PC-9 (cell line): ENCODE measurements around the gene BRF1.

Experiments
- EZH2 ChIP-seq: fragments of 200-600 bp; sonication (generic); IDR thresholded peaks from 2 replicates; pipeline ENCODE4 v1.8.0; 2017; ENCODE audit warnings: antibody characterized with exemption, low read depth
- TF ChIP-seq, protein P1 (sequence below): fragments of 200-600 bp; sonication (generic); conservative IDR thresholded peaks from 2 replicates; pipeline ENCODE4 v1.6.1; 2017; ENCODE audit warnings: mixed run types, antibody characterized with exemption, mild to moderate bottlenecking, moderate library complexity

DNA sequence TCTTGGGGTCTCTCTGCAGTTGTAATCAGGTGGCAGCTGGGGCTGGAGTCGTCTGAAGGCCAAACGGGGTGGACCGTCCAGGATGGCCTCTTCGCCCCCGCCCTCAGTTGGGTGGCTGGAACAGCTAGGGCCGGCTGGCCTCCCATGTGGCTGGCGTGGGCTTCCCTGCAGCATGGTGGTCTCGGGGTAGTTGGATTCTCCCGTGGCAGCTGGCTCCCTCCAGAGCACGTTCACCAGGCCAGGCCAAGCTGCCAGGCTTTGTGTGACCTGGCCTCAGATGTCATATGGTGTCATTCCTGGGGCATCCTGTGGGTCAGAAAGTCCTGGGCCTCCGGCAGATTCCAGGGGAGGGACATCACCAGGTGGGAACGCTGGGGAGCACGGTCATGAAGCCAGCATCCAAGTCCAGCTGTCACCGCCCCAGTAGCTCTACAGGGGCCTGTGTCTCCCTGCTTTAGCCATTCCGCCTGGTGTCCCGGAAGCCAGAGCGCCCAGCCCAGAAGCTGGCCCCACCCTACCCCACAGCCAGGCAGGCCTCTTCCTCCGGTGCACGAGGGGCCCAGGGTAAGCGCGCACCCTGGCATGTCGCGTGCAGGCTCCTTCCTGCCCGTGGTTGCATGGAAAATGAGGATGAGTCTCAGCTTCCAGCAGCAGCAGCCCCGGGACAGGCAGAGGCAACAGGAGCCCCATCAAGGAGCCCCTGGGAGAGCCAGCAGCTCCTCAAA, 118.3 kb downstream of the BRF1 start:
- no peak for TF ChIP-seq EZH2
- TF ChIP-seq, protein P1, sequence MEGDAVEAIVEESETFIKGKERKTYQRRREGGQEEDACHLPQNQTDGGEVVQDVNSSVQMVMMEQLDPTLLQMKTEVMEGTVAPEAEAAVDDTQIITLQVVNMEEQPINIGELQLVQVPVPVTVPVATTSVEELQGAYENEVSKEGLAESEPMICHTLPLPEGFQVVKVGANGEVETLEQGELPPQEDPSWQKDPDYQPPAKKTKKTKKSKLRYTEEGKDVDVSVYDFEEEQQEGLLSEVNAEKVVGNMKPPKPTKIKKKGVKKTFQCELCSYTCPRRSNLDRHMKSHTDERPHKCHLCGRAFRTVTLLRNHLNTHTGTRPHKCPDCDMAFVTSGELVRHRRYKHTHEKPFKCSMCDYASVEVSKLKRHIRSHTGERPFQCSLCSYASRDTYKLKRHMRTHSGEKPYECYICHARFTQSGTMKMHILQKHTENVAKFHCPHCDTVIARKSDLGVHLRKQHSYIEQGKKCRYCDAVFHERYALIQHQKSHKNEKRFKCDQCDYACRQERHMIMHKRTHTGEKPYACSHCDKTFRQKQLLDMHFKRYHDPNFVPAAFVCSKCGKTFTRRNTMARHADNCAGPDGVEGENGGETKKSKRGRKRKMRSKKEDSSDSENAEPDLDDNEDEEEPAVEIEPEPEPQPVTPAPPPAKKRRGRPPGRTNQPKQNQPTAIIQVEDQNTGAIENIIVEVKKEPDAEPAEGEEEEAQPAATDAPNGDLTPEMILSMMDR = no peak
